HFFc6 (cell line): Measurements from ENCODE around the gene KIAA1217. TPM values are rescaled to one million over a fixed set of nuclear protein-coding genes. Genes with fewer than 3 reads are reported as not detected.

Source experiments
- DNase-seq: peaks from one replicate; pipeline ENCODE4 v3.0.0-alpha.2; 2018
- H3K27ac Mint-ChIP-seq: 2 replicates; pipeline ENCODE4 v1.8.0; 2020; ENCODE audit warnings: mild to moderate bottlenecking, mixed read lengths
- H3K27me3 Mint-ChIP-seq: 2 replicates; pipeline ENCODE4 v1.8.0; 2021; ENCODE audit warnings: mild to moderate bottlenecking, moderate library complexity, mixed read lengths; ENCODE audit not compliant: insufficient read depth
- H3K36me3 Mint-ChIP-seq: 2 replicates; pipeline ENCODE4 v1.8.0; 2021; ENCODE audit warnings: low read depth, mixed read lengths
- H3K4me1 Mint-ChIP-seq: 2 replicates; pipeline ENCODE4 v1.8.0; 2020; ENCODE audit warnings: low read depth, mixed read lengths
- H3K4me3 Mint-ChIP-seq: 2 replicates; pipeline ENCODE4 v1.8.0; 2020; ENCODE audit warnings: mild to moderate bottlenecking, moderate library complexity, mixed read lengths
- H3K9me3 Mint-ChIP-seq: 2 replicates; pipeline ENCODE4 v1.8.0; 2020; ENCODE audit warnings: mild to moderate bottlenecking, mixed read lengths
- total RNA-seq, 6 experiments: library from RNA; stranded (reverse); fragmentation: NEBNext Ultra II Directional; extraction: Animal tissue kit (Norgen Biotek cat#: 25700); gene quantifications; 2 replicates in 1 of 6; 3 replicates in 5 of 6; pipeline ENCODE4 v1.2.3, GENCODE V29; 2021
- TF ChIP-seq, protein P1 (sequence below): fragments of 200-600 bp; sonication (generic); IDR thresholded peaks from 2 replicates; pipeline ENCODE4 v1.5.0; 2021; ENCODE audit warnings: antibody characterized with exemption, mild to moderate bottlenecking

The KIAA1217 gene
- total RNA-seq, 6 experiments from 2014 or later: 1.3 to 2.1 (median 2.0) TPM

DNA sequence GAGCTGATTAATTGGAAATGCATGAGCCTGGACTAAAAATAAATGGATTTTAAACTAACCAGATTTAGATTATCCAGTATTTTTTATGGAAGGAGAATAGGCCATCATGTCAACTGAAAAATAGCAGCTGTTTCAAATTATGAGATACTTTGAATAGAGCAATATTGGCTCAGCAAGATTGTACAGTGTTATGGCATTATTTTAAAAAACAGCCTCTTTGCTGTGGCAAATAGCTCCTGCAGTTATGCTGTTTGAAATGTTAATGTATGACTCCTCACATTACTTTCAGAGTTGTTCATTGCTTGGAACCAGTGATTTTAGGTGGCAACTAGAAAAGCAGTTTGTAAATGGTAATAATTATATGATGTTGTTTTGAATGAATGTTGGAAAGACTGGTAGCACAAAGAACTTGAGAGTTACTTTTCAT, 244.5 kb downstream of the KIAA1217 start:
- H3K27ac Mint-ChIP-seq: peak overlapping the region; percentile 42; the same call in 1 of the 2 replicates
- H3K27me3 Mint-ChIP-seq: peaks cover 4% of the 10 kb centered on the region; the same call in 1 of the 2 replicates
- TF ChIP-seq, protein P1, sequence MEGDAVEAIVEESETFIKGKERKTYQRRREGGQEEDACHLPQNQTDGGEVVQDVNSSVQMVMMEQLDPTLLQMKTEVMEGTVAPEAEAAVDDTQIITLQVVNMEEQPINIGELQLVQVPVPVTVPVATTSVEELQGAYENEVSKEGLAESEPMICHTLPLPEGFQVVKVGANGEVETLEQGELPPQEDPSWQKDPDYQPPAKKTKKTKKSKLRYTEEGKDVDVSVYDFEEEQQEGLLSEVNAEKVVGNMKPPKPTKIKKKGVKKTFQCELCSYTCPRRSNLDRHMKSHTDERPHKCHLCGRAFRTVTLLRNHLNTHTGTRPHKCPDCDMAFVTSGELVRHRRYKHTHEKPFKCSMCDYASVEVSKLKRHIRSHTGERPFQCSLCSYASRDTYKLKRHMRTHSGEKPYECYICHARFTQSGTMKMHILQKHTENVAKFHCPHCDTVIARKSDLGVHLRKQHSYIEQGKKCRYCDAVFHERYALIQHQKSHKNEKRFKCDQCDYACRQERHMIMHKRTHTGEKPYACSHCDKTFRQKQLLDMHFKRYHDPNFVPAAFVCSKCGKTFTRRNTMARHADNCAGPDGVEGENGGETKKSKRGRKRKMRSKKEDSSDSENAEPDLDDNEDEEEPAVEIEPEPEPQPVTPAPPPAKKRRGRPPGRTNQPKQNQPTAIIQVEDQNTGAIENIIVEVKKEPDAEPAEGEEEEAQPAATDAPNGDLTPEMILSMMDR: no peak
- no peaks in the 10 kb centered on the region for H3K36me3 Mint-ChIP-seq
- no peaks in the 10 kb centered on the region for H3K9me3 Mint-ChIP-seq
- peak; percentile 41 for DNase-seq
- peaks cover 76% of the 10 kb centered on the region for H3K4me1 Mint-ChIP-seq
- H3K4me3 Mint-ChIP-seq: no peak overlapping the region

DNA sequence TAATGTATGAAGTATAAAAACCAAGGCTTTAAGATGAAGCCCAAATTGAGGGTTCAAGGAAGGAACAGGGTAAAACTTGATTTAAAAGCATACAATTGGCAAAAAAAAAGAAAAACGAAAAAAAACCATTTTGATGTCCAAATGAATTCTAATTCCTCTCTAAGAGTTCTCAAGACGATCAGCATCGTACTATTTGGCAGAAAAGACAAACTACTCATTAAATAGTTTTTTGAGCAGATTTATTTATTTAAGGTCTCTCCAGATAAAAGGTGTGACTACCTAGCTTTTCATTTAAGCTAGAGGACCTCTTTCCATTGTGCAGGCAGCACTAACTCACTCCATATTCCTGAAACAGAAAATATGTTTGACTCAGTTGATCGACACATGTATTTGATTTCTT, 245.0 kb downstream of the KIAA1217 start:
- Mint-ChIP-seq H3K36me3 (no peaks in the 10 kb centered on the region), H3K27ac (no peak overlapping the region), H3K4me1 (peaks cover 72% of the 10 kb centered on the region), H3K27me3 (peaks cover 4% of the 10 kb centered on the region; the same call in 1 of the 2 replicates), H3K4me3 (no peak overlapping the region), H3K9me3 (no peaks in the 10 kb centered on the region)
- DNase-seq: no peak
- TF ChIP-seq, protein P1: no peak

DNA sequence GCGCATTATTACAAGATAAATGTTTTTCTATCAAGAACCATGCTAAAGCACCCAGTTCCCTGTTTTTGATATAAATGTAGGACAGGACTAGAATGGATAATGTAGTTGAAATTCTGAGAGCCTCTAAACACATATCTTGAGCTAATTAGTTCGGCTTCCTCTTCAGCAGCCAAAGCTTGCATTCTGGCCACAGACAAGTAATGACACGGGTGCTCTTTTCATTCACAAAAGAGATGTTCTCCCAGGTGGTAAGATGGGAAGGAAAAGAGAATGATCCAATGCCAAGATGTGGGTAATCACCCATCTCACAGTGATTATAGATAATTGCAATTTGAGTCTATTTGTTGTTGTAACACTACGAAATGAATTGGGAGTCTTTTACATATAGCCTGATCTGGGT, 246.5 kb downstream of the KIAA1217 start:
- Mint-ChIP-seq H3K4me3 (no peak overlapping the region), H3K4me1 (peaks cover 59% of the 10 kb centered on the region), H3K36me3 (no peaks in the 10 kb centered on the region), H3K27me3 (peaks cover 4% of the 10 kb centered on the region; the same call in 1 of the 2 replicates), H3K9me3 (no peaks in the 10 kb centered on the region), H3K27ac (no peak overlapping the region)
- DNase-seq: no peak
- TF ChIP-seq, protein P1: no peak

DNA sequence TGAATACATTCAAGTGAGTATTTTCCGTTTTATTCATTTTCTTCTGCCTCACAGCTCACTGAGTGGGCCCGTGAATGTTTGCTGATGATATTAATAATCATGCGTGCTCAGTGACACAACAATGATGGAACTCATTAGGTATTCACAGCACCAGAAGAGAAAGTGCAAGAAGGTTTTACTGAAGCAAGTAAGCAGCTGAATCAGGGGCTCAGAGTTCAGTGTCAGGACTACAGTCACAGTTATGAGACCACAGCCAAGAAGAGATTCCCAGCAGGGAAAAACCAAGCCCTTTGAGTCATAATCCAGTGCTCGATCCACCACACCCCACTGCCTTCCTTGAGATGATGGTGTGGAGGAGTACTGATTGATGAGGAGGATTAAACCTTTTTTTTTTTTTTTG, 247.4 kb downstream of the KIAA1217 start:
- peak; percentile 87 for DNase-seq
- peak overlapping the region; percentile 57 for H3K4me3 Mint-ChIP-seq
- peaks cover 1% of the 10 kb centered on the region; the same call in 1 of the 2 replicates for H3K27me3 Mint-ChIP-seq
- H3K36me3 Mint-ChIP-seq: no peaks in the 10 kb centered on the region
- peaks cover 53% of the 10 kb centered on the region for H3K4me1 Mint-ChIP-seq
- no peaks in the 10 kb centered on the region for H3K9me3 Mint-ChIP-seq
- TF ChIP-seq, protein P1: no peak
- peak overlapping the region; percentile 74 for H3K27ac Mint-ChIP-seq

DNA sequence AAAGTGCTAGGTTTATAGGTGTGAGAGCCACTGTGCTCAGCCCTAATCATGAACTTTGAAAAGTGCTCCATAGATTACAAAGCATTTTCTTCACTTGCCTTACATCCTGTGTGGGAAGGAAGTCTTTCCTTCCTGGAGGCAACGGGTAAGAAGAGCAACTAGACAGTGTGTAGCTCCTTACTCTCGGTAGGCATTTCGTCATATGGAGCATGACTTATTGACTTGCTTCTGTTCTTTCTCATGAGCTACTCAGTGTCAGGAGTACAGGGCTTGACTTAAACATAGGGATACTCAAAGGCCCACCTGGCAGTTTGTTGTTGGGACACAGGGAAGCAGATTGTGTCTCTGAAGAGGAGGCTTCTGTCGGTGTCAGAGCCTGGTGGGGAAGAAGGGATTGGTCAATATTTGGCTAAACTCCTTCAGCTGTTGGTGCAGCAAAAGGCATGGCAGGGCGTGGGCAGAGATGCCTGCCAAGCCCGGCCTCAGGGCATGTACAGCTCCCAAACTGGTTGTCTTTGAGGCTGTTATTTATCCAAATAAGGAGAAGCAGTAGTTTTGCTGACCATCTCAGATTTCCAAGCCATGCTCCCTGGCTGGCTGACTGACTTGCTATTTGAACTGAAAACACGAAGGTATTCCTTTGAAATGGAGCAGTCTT, 248.9 kb downstream of the KIAA1217 start:
- H3K27ac Mint-ChIP-seq: peak overlapping the region; percentile 19; the same call in 1 of the 2 replicates
- TF ChIP-seq, protein P1: no peak

More for the DNA sequence above, 248.9 kb downstream of the KIAA1217 start:
- H3K9me3 Mint-ChIP-seq: no peaks in the 10 kb centered on the region
- no peaks in the 10 kb centered on the region for H3K36me3 Mint-ChIP-seq
- H3K4me1 Mint-ChIP-seq: peaks cover 57% of the 10 kb centered on the region
- H3K4me3 Mint-ChIP-seq: no peak overlapping the region
- no peak for DNase-seq
- no peaks in the 10 kb centered on the region; the same call in 1 of the 2 replicates for H3K27me3 Mint-ChIP-seq
